Measurements from ENCODE around the gene COL8A2. TPM values are rescaled to one million over a fixed set of nuclear protein-coding genes. Genes with fewer than 3 reads are reported as not detected.

COL8A2 gene
- total RNA-seq, 2 donors from 2014 or later = 0.08 TPM; not detected in 1

DNA sequence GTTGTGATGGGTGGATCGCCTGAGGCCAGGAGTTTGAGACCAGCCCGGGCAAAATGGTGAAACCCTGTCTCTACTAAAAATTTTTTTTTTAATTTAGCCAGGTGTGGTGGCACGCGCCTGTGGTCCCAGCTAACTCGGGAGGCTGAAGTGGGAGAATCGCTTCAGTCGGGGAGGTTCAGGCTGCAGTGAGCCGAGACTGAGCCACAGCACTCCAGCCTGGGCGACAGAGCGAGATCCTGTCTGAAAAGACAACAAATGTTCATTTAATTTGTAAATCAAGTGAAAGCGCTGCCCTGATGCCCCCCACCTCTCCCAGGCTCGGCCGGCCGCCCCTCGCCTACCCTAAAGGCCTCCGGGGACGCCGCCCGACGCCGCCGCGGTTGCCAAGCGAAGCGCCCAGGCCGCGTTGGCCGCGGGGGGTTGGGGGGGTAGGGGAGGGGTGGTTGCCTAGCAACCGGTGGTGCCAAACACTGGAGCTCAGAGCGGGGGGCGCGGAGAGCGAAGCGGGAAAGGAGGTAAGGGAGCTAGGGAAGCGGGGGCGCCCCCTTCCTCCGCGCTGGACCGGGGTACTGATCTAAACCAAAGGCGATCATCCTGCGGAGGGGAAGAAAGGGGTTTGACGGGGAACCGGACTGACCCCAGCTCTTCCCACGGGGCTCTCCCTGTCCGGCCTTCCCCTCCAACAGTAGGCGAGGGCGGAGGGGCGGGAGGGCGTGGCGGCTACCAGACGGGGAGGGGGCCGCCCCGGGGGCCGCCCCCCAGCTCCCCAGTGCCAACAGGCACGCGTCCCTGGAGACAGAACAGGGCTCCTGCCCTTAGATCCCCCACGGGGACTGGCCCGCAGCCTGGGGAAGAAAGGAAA, 41.2 kb downstream of the COL8A2 start, which contains the start of gene TEKT2:
TEKT2 (plus strand) TSS at position 460 of the 862 bp plus-strand sequence. CDS start 828 bp downstream, outside the sequence.
- Mint-ChIP-seq H3K36me3 (no peaks in the 10 kb centered on the region), H3K9me3 (no peaks in the 10 kb centered on the region), H3K27me3 (peaks cover 8 to 11% of the 10 kb centered on the region in 2 donors), H3K27ac (no peak within 1 kb of the TSS), H3K4me1 (ENCODE audit: low read depth in 2 of 2) (no peaks in the 10 kb centered on the region), H3K4me3 (no peak within 1 kb of the TSS)
- no peak for DNase-seq (ENCODE audit: low spot score)
- no peak for ATAC-seq

DNA sequence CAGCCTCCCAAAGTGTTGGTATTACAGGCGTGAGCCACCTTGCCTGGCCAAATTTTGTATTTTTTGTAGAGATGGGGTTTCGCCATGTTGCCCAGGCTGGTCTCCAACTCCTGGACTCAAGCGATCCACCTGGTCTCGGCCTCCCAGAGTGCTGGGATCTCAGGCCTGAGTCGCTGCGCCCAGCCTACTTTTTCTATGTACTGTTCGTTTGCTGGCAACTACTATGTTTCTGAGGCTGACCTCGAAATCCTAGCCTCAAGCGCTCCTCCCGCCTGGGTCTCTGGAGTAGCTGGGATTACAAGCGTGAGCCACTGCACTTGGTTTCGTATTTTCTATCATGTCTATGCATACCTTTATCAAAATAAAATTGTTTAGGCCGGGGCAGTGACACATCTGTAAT, 41.8 kb downstream of the COL8A2 start:
- Mint-ChIP-seq H3K36me3 (no peaks in the 10 kb centered on the region), H3K27me3 (peaks cover 8 to 11% of the 10 kb centered on the region in 2 donors), H3K27ac (no peak overlapping the region), H3K9me3 (no peaks in the 10 kb centered on the region), H3K4me3 (no peak overlapping the region), H3K4me1 (ENCODE audit: low read depth in 2 of 2) (no peaks in the 10 kb centered on the region)
- no peak for ATAC-seq
- no peak for DNase-seq (ENCODE audit: low spot score)

DNA sequence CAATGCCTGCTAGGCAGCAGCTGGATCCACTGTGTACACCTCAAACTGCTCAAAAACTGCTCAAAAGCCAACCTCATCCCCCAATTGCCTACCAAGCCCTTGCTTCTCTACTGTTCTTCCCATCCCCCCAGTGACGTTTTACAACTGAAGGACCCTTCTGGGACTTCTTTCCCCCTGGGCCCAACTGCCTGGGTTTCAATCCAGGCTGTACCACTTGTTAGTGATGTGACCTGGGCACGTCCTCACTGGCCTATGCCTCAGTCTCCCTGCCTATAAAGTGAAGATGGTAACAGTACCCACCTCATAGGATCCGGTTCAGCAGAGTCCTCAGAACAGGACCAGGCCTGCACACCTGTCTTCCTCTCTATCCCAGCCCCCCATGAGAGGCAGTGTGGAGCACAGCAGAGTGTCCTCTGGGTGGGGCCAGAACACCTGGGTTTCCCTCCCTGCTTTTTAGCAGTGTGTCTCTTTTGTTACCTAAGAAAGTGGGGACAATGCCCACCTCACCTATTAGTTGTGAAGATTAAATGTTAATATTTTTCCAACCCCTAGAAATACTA, 43.0 kb downstream of the COL8A2 start:
- ATAC-seq = no peak

GRCh38 chr1:36080801-36081200, 44.2 kb downstream of the COL8A2 start:
- Mint-ChIP-seq H3K36me3 (no peaks in the 10 kb centered on the region), H3K9me3 (no peaks in the 10 kb centered on the region), H3K4me3 (no peak overlapping the region), H3K4me1 (ENCODE audit: low read depth in 2 of 2) (no peaks in the 10 kb centered on the region), H3K27ac (no peak overlapping the region), H3K27me3 (peaks cover 8 to 11% of the 10 kb centered on the region in 2 donors)
- ATAC-seq = no peak
- DNase-seq (ENCODE audit: low spot score) = no peak

More for the DNA sequence above, 43.0 kb downstream of the COL8A2 start:
- Mint-ChIP-seq H3K4me3 (no peak overlapping the region), H3K27ac (no peak overlapping the region), H3K9me3 (no peaks in the 10 kb centered on the region), H3K4me1 (ENCODE audit: low read depth in 2 of 2) (no peaks in the 10 kb centered on the region), H3K36me3 (no peaks in the 10 kb centered on the region), H3K27me3 (peaks cover 8 to 11% of the 10 kb centered on the region in 2 donors)
- no peak for DNase-seq (ENCODE audit: low spot score)

GRCh38 chr1:36080236-36080635, 44.8 kb downstream of the COL8A2 start:
- Mint-ChIP-seq H3K4me1 (ENCODE audit: low read depth in 2 of 2) (no peaks in the 10 kb centered on the region), H3K36me3 (no peaks in the 10 kb centered on the region), H3K4me3 (no peak overlapping the region), H3K9me3 (no peaks in the 10 kb centered on the region), H3K27ac (no peak overlapping the region), H3K27me3 (peaks cover 8 to 11% of the 10 kb centered on the region in 2 donors)
- ATAC-seq (no peak), DNase-seq (ENCODE audit: low spot score) (no peak)

- no peak overlapping the region for H3K27ac Mint-ChIP-seq
- no peak for DNase-seq (ENCODE audit: low spot score)
- no peaks in the 10 kb centered on the region for H3K4me1 Mint-ChIP-seq (ENCODE audit: low read depth in 2 of 2)
- no peaks in the 10 kb centered on the region for H3K36me3 Mint-ChIP-seq
- H3K9me3 Mint-ChIP-seq = no peaks in the 10 kb centered on the region
- no peak overlapping the region for H3K4me3 Mint-ChIP-seq
- H3K27me3 Mint-ChIP-seq = peaks cover 4 to 6% of the 10 kb centered on the region in 2 donors
- no peak for ATAC-seq
These were observed 47.9 kb downstream of the COL8A2 start for GRCh38 chr1:36076979-36077573.

DNA sequence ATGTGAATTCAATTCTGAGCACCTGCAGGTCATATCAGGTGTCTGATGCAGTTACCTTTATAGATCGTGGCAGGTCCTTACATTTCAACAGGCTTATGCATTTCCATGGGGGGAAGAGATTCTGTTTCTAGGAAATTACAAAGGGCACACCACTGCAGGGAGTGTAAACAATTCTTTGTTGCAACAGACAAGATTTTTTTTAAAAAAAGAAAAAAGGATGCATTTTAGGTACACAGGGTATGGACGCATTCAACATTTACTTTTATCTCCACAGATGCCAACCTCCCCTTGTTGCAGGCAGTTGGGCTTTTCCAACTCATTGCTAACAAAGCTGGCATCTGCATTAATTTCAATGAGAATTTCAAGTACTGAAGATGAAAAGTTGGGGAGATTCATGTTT, 54.7 kb downstream of the COL8A2 start:
- no peak for DNase-seq (ENCODE audit: low spot score)
- Mint-ChIP-seq H3K27me3 (no peaks in the 10 kb centered on the region), H3K4me1 (ENCODE audit: low read depth in 2 of 2) (no peaks in the 10 kb centered on the region), H3K36me3 (no peaks in the 10 kb centered on the region), H3K27ac (no peak overlapping the region), H3K9me3 (no peaks in the 10 kb centered on the region), H3K4me3 (no peak overlapping the region)
- ATAC-seq = no peak

DNA sequence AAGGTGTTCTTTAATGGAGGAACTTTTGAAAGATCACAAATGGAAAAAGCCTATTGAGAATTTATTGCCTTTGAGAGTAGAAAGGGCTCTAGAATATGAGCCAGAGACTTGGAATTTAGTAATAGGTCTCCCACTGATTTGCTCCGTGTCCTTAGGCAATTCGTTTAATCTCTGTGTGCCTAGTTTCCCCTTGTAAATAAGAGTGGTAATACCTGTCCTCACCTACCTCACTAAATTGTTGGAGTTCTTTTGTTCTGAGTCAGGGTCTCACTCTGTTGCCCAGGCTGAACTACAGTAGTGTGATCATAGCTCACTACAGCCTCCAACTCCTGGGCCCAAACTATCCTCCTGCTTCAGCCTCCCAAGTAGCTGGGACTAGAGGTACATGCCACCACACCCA, 56.2 kb downstream of the COL8A2 start:
- H3K36me3 Mint-ChIP-seq = no peaks in the 10 kb centered on the region
- no peak overlapping the region for H3K4me3 Mint-ChIP-seq
- no peaks in the 10 kb centered on the region for H3K9me3 Mint-ChIP-seq
- ATAC-seq (no peak), DNase-seq (ENCODE audit: low spot score) (no peak)
- no peak overlapping the region for H3K27ac Mint-ChIP-seq
- no peaks in the 10 kb centered on the region for H3K4me1 Mint-ChIP-seq (ENCODE audit: low read depth in 2 of 2)
- H3K27me3 Mint-ChIP-seq = no peaks in the 10 kb centered on the region

- Mint-ChIP-seq H3K4me1 (ENCODE audit: low read depth in 2 of 2) (no peaks in the 10 kb centered on the region), H3K36me3 (no peaks in the 10 kb centered on the region), H3K27me3 (no peaks in the 10 kb centered on the region), H3K4me3 (no peak overlapping the region), H3K27ac (no peak overlapping the region), H3K9me3 (no peaks in the 10 kb centered on the region)
- DNase-seq (ENCODE audit: low spot score) (no peak), ATAC-seq (no peak)
These were observed 57.2 kb downstream of the COL8A2 start for GRCh38 chr1:36067871-36068270.

DNA sequence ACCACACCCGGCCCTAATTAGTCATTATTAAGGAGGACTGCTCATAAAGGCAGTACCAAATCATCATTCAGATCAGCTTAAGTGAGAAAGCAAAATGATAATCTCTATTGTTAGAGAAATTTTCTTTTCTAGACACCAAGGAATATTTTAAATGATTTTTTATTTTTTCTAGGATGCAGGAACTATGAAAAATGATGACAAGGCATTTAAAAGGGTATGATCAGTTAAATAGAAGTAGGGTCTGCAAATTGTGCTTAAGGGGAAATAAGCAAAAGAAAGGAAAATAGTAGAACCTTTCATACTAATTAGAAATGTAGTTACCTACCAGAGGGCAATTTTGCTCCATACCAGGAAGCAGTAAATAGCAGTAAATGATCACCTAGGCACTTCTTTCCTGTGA, 62.7 kb downstream of the COL8A2 start:
- Mint-ChIP-seq H3K4me1 (ENCODE audit: low read depth in 2 of 2) (no peaks in the 10 kb centered on the region), H3K27ac (no peak overlapping the region), H3K4me3 (no peak overlapping the region), H3K27me3 (no peaks in the 10 kb centered on the region), H3K9me3 (no peaks in the 10 kb centered on the region), H3K36me3 (no peaks in the 10 kb centered on the region)
- ATAC-seq = no peak
- DNase-seq (ENCODE audit: low spot score) = no peak

- Mint-ChIP-seq H3K36me3 (no peaks in the 10 kb centered on the region), H3K9me3 (no peaks in the 10 kb centered on the region), H3K4me1 (ENCODE audit: low read depth in 2 of 2) (no peaks in the 10 kb centered on the region), H3K27ac (no peak overlapping the region), H3K4me3 (no peak overlapping the region), H3K27me3 (no peaks in the 10 kb centered on the region)
- no peak for DNase-seq (ENCODE audit: low spot score)
- no peak for ATAC-seq
These were observed 69.3 kb downstream of the COL8A2 start for GRCh38 chr1:36055706-36056105.

DNA sequence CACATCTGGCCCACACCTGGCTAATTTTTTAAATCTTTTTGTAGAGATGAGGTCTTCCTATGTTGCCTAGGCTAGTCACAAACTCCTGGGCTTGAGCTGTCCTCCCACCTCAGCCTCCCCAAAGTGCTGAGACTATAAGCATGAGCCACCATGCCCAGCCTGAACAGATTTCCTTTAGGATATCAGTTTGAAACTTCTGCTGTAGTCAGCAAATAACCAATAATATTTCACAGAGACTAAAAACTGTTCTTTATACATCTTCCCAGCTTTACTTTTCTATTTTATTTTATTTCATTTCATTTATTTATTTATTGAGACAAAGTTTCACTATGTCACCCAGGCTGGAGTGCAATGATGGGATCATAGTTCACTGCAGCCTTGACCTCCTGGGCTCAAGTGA, 71.0 kb downstream of the COL8A2 start:
- Mint-ChIP-seq H3K27ac (no peak overlapping the region), H3K27me3 (no peaks in the 10 kb centered on the region)

GRCh38 chr1:36051821-36052220, 73.2 kb downstream of the COL8A2 start:
- Mint-ChIP-seq H3K27ac (peak overlapping the region in 1 of 2 donors; percentile 6), H3K36me3 (peaks cover 18% of the 10 kb centered on the region), H3K4me3 (no peak overlapping the region), H3K9me3 (no peaks in the 10 kb centered on the region), H3K4me1 (ENCODE audit: low read depth in 2 of 2) (no peaks in the 10 kb centered on the region), H3K27me3 (no peaks in the 10 kb centered on the region)
- no peak for ATAC-seq
- no peak for DNase-seq (ENCODE audit: low spot score)

More for the DNA sequence above, 71.0 kb downstream of the COL8A2 start:
- no peaks in the 10 kb centered on the region for H3K4me1 Mint-ChIP-seq (ENCODE audit: low read depth in 2 of 2)
- no peak for DNase-seq (ENCODE audit: low spot score)
- H3K9me3 Mint-ChIP-seq = no peaks in the 10 kb centered on the region
- ATAC-seq = no peak
- no peaks in the 10 kb centered on the region for H3K36me3 Mint-ChIP-seq
- H3K4me3 Mint-ChIP-seq = no peak overlapping the region

Data from natural killer cell treated with Interleukin-12 subunit alpha and Interleukin-12 subunit beta and Interleukin-15 and Interleukin-18, amount 100 ng/mL, for 72 hours (primary cell).